HepG2 (cell line): ENCODE measurements around the gene NAA25. TPM values are rescaled to one million over a fixed set of nuclear protein-coding genes. Genes with fewer than 3 reads are reported as not detected.
"Not testable (repeated sequence)": the region's sequence is repeated elsewhere in the genome, so short reads cannot be mapped to it uniquely, and the experiment has no call there.

Source experiments
- ATAC-seq: fragments of 200-7000 bp; cut with Tn5 transposase; 3 replicates; pipeline ENCODE4 v1.9.1; 2020; ENCODE audit warnings: mild to moderate bottlenecking, moderate library complexity
- BruUV-seq: library from RNA; stranded (reverse); fragments of 400-500 nt; replicated peaks from 2 replicates; lab custom pipeline; 2021; lab: Mats Ljungman, UMichigan
- CTCF ChIA-PET: fragments of 300-600 bp; formaldehyde crosslinking; extraction: SDS; loops from one replicate; lab custom pipeline; 2021; ENCODE audit warnings: low total read pairs, inconsistent platforms, low intra/inter-chr PET ratio; lab: Yijun Ruan, JAX
- POLR2A ChIA-PET: fragments of 350-600 bp; sonication (Branson Sonifier 250); formaldehyde crosslinking; loops from one replicate; lab custom pipeline; 2020; ENCODE audit warnings: antibody characterized with exemption, inconsistent platforms; lab: Yijun Ruan, JAX
- DNase-seq: peaks from one replicate; pipeline ENCODE4 v3.0.0-alpha.2; 2015; ENCODE audit warnings: low spot score
- FAIRE-seq: peaks from 3 replicates; lab custom pipeline; 2011; peaks lifted over from hg19 to GRCh38; lab: Jason Lieb, UNC
- H2AFZ ChIP-seq: one replicate; pipeline ENCODE4 v1.6.1; 2011; ENCODE audit warnings: low read length, inconsistent platforms
- H3K27ac ChIP-seq: fragments of 300-600 bp; 3 replicates; pipeline ENCODE4 v1.8.0; 2011; ENCODE audit warnings: mixed run types, mild to moderate bottlenecking, mixed read lengths, low read length, inconsistent platforms; ENCODE audit not compliant: insufficient read depth; ENCODE audit errors: extremely low read length
- H3K27me3 ChIP-seq, 2 experiments: fragments of 200-600 bp in 1 of 2; 2 replicates in 1 of 2; 3 replicates in 1 of 2; pipeline versions ENCODE4 v1.6.0 to v1.8.0; 2011; ENCODE audit warnings: low read length in 2 of 2, mild to moderate bottlenecking in 2 of 2, moderate library complexity in 2 of 2, inconsistent platforms in 1 of 2; ENCODE audit not compliant: insufficient read depth in 2 of 2, control insufficient read depth in 1 of 2
- H3K36me3 ChIP-seq, 2 experiments: fragments of 200-600 bp in 1 of 2; replicated peaks in 1 of 2; 2 replicates in 1 of 2; 3 replicates in 1 of 2; pipeline versions ENCODE4 v1.5.1 to v1.8.0; 2011; ENCODE audit warnings: low read length in 2 of 2, inconsistent platforms in 1 of 2; ENCODE audit not compliant: insufficient read depth in 2 of 2, control insufficient read depth in 1 of 2
- H3K4me1 ChIP-seq: 2 replicates; pipeline ENCODE4 v1.5.1; 2012; ENCODE audit warnings: low read length, inconsistent platforms; ENCODE audit not compliant: insufficient read depth
- H3K4me2 ChIP-seq: 2 replicates; pipeline ENCODE4 v1.6.0; 2011; ENCODE audit warnings: low read depth, low read length, inconsistent platforms
- H3K4me3 ChIP-seq, 3 experiments: fragments of 200-600 bp in 1 of 3; sonication (generic), shearing (Covaris generic) in 1 of 3; replicated peaks in 1 of 3; 2 replicates each; pipeline ENCODE4 v1.5.1; 2011 to 2016; ENCODE audit warnings: low read length in 3 of 3, inconsistent platforms in 2 of 3, low read depth in 2 of 3, mild to moderate bottlenecking in 2 of 3, control low read depth in 1 of 3, mixed read lengths in 1 of 3; ENCODE audit not compliant: insufficient read depth in 1 of 3
- H3K79me2 ChIP-seq: one replicate; pipeline ENCODE4 v1.6.1; 2011; ENCODE audit warnings: low read length, inconsistent platforms; ENCODE audit not compliant: insufficient read depth
- H3K9ac ChIP-seq: 2 replicates; pipeline ENCODE4 v1.6.0; 2011; ENCODE audit warnings: mild to moderate bottlenecking, low read depth, low read length, inconsistent platforms; ENCODE audit not compliant: insufficient read depth
- H3K9me3 ChIP-seq: 2 replicates; pipeline ENCODE4 v1.5.1; 2012; ENCODE audit warnings: mild to moderate bottlenecking, low read length
- H4K20me1 ChIP-seq: 2 replicates; pipeline ENCODE4 v1.6.0; 2011; ENCODE audit warnings: inconsistent platforms, mild to moderate bottlenecking, low read length, moderate library complexity; ENCODE audit not compliant: insufficient read depth
- DBP ChIP-seq: sonication (generic); formaldehyde crosslinking; IDR thresholded peaks from 2 replicates; pipeline ENCODE4 v1.4.0; 2020; ENCODE audit warnings: missing genetic modification reagents; ENCODE audit errors: not compliant biosample characterization
- KLF16 ChIP-seq, 2 experiments: sonication (generic) in 1 of 2; formaldehyde crosslinking in 1 of 2; IDR thresholded peaks; 2 replicates each; pipeline versions ENCODE4 v1.6.1 to v1.8.0; 2016 to 2023; ENCODE audit warnings: missing genetic modification reagents in 2 of 2, missing compliant biosample characterization in 1 of 2
- MAFG ChIP-seq: sonication (generic); formaldehyde crosslinking; IDR thresholded peaks from 2 replicates; pipeline ENCODE4 v1.5.1; 2020; ENCODE audit warnings: mild to moderate bottlenecking, missing genetic modification reagents
- MYPOP ChIP-seq: sonication (generic); formaldehyde crosslinking; IDR thresholded peaks from 2 replicates; pipeline ENCODE4 v1.8.1; 2023; ENCODE audit warnings: mild to moderate bottlenecking, moderate library complexity, missing genetic modification reagents
- NRL ChIP-seq: sonication (generic); formaldehyde crosslinking; IDR thresholded peaks from 2 replicates; pipeline ENCODE4 v1.5.0; 2020; ENCODE audit warnings: missing genetic modification reagents, mild to moderate bottlenecking, moderate library complexity, borderline replicate concordance
- RBFOX2 ChIP-seq: fragments of 200-400 bp; formaldehyde crosslinking; IDR thresholded peaks from 2 replicates; pipeline ENCODE4 v1.6.1; 2017; ENCODE audit warnings: low read depth, mild to moderate bottlenecking, low read length
- TMF1 ChIP-seq: sonication (generic); formaldehyde crosslinking; IDR thresholded peaks from 2 replicates; pipeline ENCODE4 v1.8.1; 2022; ENCODE audit warnings: low read depth, missing genetic modification reagents
- ZKSCAN5 ChIP-seq: sonication (generic); formaldehyde crosslinking; IDR thresholded peaks from 2 replicates; pipeline ENCODE4 v1.5.1; 2020; ENCODE audit warnings: mild to moderate bottlenecking, missing genetic modification reagents
- ZNF17 ChIP-seq: sonication (generic); formaldehyde crosslinking; IDR thresholded peaks from 2 replicates; pipeline ENCODE4 v1.5.0; 2020; ENCODE audit warnings: mild to moderate bottlenecking, missing genetic modification reagents
- ZNF704 ChIP-seq: sonication (generic); formaldehyde crosslinking; IDR thresholded peaks from 2 replicates; pipeline ENCODE4 v1.8.1; 2023; ENCODE audit warnings: mild to moderate bottlenecking, inconsistent platforms, moderate library complexity, missing genetic modification reagents, borderline replicate concordance
- WGBS: methylation state at CpG from one replicate; pipeline ENCODE4 v1.1.6; 2017; ENCODE audit warnings: low lambda C conversion rate; 5-methylcytosine and 5-hydroxymethylcytosine counted together
- in situ Hi-C: cut with HindIII; loops from 2 replicates; pipeline ENCODE4 v1.10.0; 2017; ENCODE audit warnings: low pct_unique_long_range_greater_than_20kb; ENCODE audit not compliant: extremely low pct_ligation_motif_present
- intact Hi-C: fragments of 100-400 bp; cut with micrococcal nuclease; formaldehyde crosslinking; loops from one replicate; pipeline ENCODE4 v1.10.0; 2022; ENCODE audit not compliant: unreplicated experiment
- polyA plus RNA-seq, 8 experiments: library from polyadenylated mRNA; depleted of rRNA in 3 of 8; stranded (reverse) in 7 of 8; unstranded in 1 of 8; fragments of >200 nt; fragmentation: Illumina TruSeq in 4 of 8; extraction: Trizol in 4 of 8; gene quantifications; 2 replicates each; pipeline versions ENCODE4 v1.2.1 to v1.2.3, GENCODE V29; 2011 to 2016; ENCODE audit warnings: low read depth in 4 of 8, missing spikeins in 1 of 8, mixed read lengths in 1 of 8; ENCODE audit not compliant: insufficient read depth in 1 of 8
- total RNA-seq, 5 experiments: library from RNA; depleted of rRNA; stranded (reverse); fragments of >200 nt; fragmentation: Illumina TruSeq; extraction: Trizol; gene quantifications; 2 replicates each; pipeline ENCODE4 v1.2.3, GENCODE V29; 2016; ENCODE audit warnings: low read depth in 1 of 5

NAA25 gene
- total and polyA plus RNA-seq, 2 of the 13 experiments (the other 11 are each of a cell fraction or from before 2014, with no cell fraction given): 11.4 to 32.0 TPM

- TF ChIP-seq DBP (CRISPR knock-in tag) (no peak), KLF16 (CRISPR knock-in tag; IDR thresholded peaks at IDR 0.05) (no peak), ZKSCAN5 (CRISPR knock-in tag) (no peak), MYPOP (CRISPR knock-in tag) (no peak), ZNF704 (no peak), MAFG (no peak), TMF1 (no peak)
Observed at GRCh38 chr12:112011685-112012084, 96.9 kb downstream of the NAA25 start (continued).

- in situ Hi-C loops: loop anchor here (10.0 kb wide), 1 partner anchor 66 kb away; no protein-coding TSS in a partner anchor
- intact Hi-C loops: loop anchor here (10.0 kb wide), 1 partner anchor 166 kb away; the partner anchor contains the start of gene MAPKAPK5
- no peak for ATAC-seq
- CTCF ChIA-PET: no interaction called here
- no peak for DNase-seq
- FAIRE-seq: no peak
- peaks cover 47% of the 10 kb centered on the region for H3K4me1 ChIP-seq
- H3K4me3 ChIP-seq: peak overlapping the region in 1 of 3 experiments; percentile 4; a peak in 1 of 6 replicates
- peaks cover 0 to under 1% of the 10 kb centered on the region in 2 experiments; a peak in 3 of 5 replicates for H3K36me3 ChIP-seq
- peak overlapping the region; percentile 86 for H3K4me2 ChIP-seq
- TF ChIP-seq RBFOX2: 0 out of 2 replicates have a peak, but pooled peaks have one; percentile 30
- TF ChIP-seq NRL (CRISPR knock-in tag): 0 out of 2 replicates have a peak, but pooled peaks have one; percentile 40
- TF ChIP-seq ZNF17: no peak
- TF ChIP-seq, all 625 proteins: peak for 2
- H2AFZ ChIP-seq: no peak overlapping the region
- POLR2A ChIA-PET: no interaction called here
- no TSS peak for BruUV-seq
- no peak overlapping the region for H3K27ac ChIP-seq
- no peaks in the 10 kb centered on the region for H3K9me3 ChIP-seq
- H3K79me2 ChIP-seq: peaks cover 37% of the 10 kb centered on the region
- peaks cover 1% of the 10 kb centered on the region; the same call in 1 of the 2 replicates for H4K20me1 ChIP-seq
- H3K9ac ChIP-seq: no peak overlapping the region
- H3K27me3 ChIP-seq: no peaks in the 10 kb centered on the region; a peak in 2 of 5 replicates
- WGBS: 97% methylated on average over 4 of the region's 8 CpGs
Observed at GRCh38 chr12:112010415-112011344, 97.9 kb downstream of the NAA25 start.

- BruUV-seq, H3K4me3 ChIP-seq, POLR2A ChIA-PET, H3K9ac ChIP-seq, H3K36me3 ChIP-seq, DNase-seq, intact Hi-C loops, CTCF ChIA-PET, H4K20me1 ChIP-seq, FAIRE-seq, H2AFZ ChIP-seq, H3K27ac ChIP-seq, in situ Hi-C loops, ATAC-seq, H3K4me2 ChIP-seq, H3K27me3 ChIP-seq, H3K9me3 ChIP-seq: not testable (repeated sequence)
- WGBS: 90% methylated on average over 3 of the region's 3 CpGs
- Histone ChIP-seq H3K4me1 (peaks cover 41% of the 10 kb centered on the region), H3K79me2 (peaks cover 27% of the 10 kb centered on the region)
Observed at GRCh38 chr12:112009596-112009995, 99.0 kb downstream of the NAA25 start.
